Glomerular endothelial cell (primary cell): Measurements from ENCODE around the gene F2RL1. TPM values are rescaled to one million over a fixed set of nuclear protein-coding genes. Genes with fewer than 3 reads are reported as not detected.
"Not testable (repeated sequence)": the region's sequence is repeated elsewhere in the genome, so short reads cannot be mapped to it uniquely, and the experiment has no call there.

Source experiments
- DNase-seq: peaks from one replicate; pipeline ENCODE4 v3.0.0-alpha.2; 2011; ENCODE audit warnings: low read depth, low spot score; ENCODE audit errors: extremely low read depth
- total RNA-seq: library from RNA; depleted of rRNA; stranded (reverse); fragments of >200 nt; gene quantifications from 2 replicates; pipeline ENCODE4 v1.2.3, GENCODE V29; 2015

The F2RL1 gene
- total RNA-seq: 47.6 and 81.4 TPM in 2 replicates

DNA sequence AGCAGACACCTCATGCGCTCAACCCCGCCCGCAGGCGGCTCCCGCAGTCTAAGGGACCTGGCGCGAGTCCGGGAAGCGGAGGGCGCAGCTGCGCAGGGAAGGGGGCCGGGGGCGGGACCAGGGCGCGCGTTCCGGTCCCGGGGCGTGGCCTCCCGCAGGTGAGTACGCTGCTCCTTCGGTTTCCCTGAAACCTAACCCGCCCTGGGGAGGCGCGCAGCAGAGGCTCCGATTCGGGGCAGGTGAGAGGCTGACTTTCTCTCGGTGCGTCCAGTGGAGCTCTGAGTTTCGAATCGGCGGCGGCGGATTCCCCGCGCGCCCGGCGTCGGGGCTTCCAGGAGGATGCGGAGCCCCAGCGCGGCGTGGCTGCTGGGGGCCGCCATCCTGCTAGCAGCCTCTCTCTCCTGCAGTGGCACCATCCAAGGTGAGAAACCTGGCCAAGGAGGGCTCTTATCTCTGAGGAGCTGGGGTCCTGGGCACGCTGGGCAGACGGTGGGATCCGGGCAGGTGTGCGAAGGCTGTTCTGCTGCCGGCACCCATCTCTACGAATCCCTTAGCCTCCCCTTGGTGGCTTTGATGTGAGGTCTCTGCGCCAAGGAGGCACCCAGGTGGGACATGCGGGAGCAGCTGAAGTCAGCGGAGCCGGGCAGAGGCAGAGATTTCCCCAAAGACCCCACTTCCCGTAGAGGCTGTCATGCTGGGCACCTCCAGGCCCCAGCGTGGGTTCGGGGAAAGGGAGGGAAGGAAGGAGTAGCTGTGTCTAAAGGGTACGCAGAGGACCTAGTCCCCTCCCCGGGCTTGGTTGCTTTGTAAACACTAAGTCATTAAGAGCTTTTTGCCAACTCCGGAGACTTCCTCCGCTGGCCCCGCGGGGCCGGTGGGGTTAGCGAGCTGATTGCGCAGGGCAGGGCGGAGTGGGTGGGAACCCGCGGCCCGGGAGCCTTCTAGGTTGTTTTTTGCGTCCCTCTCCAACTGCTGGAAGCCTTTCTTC, at the start of gene F2RL1:
Gene F2RL1, plus strand, starts transcription at position 187 of the 988 bp plus-strand sequence. Its CDS starts 153 bp downstream, at position 340.
- DNase-seq: no peak

- DNase-seq: not testable (repeated sequence)
Measured at GRCh38 chr5:76771041-76771440, 47.8 kb upstream of the F2RL1 start.

- DNase-seq: no peak
Measured at GRCh38 chr5:76771705-76772405, 47.0 kb upstream of the F2RL1 start.

DNA sequence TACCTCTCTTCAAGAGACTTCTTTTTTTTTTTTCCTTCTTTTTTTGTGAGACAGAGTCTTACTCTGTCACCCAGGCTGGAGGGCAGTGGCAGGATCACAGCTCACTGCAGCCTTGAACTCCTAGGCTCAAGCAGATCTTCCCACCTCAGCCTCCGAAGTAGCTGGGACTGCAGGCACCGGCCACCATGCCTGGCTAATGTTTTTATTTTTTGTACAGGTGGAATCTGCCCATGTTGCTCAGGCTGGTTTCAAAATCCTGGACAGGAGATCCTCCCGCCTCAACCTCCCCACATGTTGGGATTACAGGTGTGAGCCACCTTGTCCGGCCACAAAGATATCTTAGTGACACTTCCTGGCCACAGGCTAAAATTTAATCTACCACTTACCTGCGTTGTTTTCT, 42.9 kb upstream of the F2RL1 start:
- no peak for DNase-seq

- DNase-seq: no peak
Measured at GRCh38 chr5:76776391-76776790, 42.4 kb upstream of the F2RL1 start.

DNA sequence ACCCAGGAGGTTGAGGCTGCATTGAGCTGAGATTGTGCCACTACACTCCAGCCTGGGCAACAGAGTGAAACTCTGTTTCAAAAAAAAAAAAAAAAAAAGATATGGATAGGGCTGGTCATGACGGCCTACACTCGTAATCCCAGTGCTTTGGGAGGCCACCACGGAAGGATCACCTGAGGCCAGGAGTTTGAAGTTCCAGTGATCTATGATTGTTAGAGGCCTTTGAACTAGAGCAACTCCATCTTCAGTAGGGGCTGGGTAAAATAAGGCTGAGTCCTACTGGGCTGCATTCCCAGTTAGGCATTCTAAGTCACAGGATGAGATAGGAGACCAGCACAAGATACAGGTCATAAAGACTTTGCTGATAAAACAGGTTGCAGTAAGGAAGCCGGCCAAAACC, 38.2 kb upstream of the F2RL1 start:
- not testable (repeated sequence) for DNase-seq

DNA sequence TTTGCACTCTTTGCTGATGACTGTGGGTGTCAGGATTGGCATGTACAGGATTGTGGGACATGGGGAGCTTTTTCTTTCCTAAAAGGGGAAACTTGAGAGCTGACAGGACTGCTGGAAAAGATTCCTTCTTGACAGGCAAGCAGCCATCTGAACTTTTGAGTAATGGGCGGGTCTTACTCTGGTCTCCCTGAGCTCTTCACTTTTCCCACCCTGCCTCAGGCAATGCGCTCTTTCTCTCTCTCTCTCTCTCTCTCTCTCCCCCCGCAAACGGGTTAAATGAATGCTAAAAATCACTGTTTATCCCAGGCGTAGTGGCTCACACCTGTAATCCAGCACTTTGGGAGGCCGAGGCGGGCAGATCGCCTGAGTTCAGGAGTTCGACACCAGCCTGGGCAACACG, 37.1 kb upstream of the F2RL1 start:
- no peak for DNase-seq

DNA sequence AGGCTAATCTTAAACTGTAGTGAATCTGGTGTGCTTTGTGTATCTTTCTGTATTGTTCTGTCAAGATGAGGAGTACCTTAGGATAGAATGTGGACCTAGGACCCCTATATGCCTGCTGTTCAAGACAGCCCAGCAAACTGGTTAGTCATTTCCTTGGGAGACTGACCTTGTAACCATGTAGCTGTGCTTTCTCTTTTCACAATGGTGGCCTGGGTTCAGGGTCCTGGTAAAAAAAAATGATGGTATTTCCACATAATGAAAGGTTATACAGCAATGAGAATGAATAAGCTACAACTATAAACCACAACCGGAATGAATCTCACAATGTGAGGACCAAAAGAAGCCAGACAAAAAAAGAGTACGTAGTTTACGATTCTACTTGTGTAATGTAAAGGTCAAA, 36.4 kb upstream of the F2RL1 start:
- no peak for DNase-seq

GRCh38 chr5:76787237-76787636, 31.6 kb upstream of the F2RL1 start:
- DNase-seq: no peak

DNA sequence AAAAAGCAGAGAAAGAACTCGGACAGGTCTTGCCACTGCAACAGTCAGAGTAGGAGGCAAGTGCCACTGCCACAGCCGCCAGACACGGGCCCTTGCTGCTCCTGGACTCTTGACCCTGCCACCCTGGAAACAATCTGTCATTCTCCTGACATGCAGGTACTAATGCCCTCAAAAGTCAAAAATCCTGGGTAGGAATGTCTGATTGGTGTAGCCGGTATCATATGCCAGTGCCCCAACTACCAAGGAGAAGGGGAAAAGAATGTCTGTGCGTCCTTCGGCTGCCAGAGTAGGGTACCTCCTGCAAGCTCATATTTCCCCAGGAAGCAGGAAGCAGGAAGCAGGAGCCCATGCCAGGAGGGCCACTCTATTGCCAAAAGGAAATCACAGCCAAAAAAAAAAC, 30.5 kb upstream of the F2RL1 start:
- DNase-seq: no peak

- not testable (repeated sequence) for DNase-seq
Measured at GRCh38 chr5:76789275-76789674, 29.6 kb upstream of the F2RL1 start.

- no peak for DNase-seq
Measured at GRCh38 chr5:76789991-76790581, 28.7 kb upstream of the F2RL1 start.

DNA sequence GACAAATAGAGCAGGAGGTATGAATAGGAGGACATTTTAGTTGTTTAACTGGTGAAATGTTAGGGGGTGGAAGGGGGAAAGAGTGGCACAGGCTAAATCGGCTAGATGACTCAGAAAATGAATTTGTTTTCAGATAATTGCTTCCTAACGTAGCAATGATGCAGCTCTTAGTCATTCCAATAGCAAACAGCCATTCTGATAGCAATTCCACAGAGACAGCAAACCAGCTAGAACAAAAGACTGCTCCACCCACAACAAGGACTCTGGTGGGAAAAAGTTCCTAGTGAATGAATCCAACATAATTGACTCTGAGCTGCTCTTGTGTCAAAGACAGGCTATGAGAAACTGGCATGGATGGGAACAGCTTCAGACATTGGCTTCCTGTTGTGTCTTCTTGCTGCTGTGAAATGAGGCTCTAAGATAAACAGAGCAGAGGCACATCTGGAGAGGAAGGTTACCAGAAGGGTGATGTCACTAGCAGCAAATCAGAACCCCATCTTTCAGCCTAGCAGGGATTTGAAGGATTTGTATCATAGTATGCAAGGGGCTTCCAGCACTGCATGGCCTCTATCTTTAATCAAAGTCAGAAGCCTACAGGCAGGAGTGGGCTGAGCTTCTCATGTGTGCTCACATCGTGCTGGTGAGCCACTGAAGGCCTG, 28.1 kb upstream of the F2RL1 start:
- peak; percentile 97 for DNase-seq

DNA sequence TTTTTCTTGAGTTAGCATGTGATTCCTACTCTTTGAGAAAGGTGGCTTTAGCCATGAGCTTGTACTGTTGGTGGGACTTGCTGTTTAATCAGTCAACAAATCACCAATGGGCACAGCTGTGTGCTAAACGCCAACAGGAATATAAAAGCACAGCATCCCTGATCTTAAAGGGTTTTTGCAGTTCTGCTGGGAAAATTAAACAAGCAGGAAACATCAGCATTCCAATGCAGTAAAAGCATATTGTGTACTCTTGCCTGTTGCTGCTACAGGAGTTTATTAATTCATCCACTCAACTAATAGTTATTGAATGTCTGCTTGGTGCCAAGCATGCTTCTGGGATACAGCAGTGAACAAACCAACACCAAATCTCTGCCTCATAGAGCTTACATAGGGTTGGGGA, 27.4 kb upstream of the F2RL1 start:
- DNase-seq: no peak

- DNase-seq: no peak
Measured at GRCh38 chr5:76794871-76795270, 24.0 kb upstream of the F2RL1 start.

- no peak for DNase-seq
Measured at GRCh38 chr5:76799588-76799987, 19.2 kb upstream of the F2RL1 start.

DNA sequence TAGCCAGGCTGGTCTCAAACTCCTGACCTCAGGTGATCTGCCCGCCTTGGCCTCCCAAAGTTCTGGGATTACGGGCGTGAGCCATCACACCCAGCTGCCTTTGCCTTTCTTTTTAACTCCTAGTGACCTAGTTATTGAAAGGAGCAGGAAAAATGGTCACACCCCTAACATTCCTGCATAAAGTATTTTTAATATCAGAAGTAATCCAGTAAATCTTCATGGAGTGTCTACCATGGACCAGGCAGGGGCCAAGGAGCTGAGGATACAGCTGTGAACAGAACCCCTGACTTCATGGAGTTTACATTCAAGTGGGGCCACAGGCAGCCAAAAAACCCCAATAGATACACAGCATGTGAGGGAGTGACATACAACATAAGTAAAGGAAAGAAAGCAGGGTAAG, 18.3 kb upstream of the F2RL1 start:
- DNase-seq: no peak

DNA sequence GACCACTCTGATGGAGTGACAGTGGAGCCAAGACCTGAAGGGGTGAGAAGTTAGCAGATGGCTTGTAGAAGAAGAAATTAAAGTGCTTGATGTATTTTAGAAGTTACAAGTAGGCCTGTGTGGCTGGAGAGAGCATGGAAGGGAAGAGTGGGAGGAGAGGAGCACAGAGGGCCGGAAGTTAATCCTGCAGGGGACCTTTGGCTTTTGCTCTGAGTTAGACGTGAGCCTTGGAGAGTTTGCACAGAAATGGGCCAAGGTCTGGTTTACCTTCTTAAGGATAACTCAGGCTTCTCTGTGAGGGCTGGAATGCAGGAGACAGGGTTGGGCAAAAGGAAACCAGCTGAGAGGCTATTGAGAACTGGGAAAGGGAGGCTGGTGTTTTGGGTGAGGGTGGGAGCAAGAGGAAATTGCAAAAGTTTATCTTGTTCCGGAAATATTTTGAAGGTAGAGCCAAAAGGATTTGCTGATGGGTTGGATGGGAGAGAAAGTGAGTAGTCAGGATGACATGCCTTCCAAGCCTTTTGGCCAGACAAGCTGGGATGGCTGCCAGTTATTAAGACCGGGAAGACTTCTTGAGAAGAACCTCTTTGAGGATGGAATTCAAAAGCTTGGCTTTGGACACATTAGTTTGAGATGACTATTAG, 17.5 kb upstream of the F2RL1 start:
- no peak for DNase-seq

GRCh38 chr5:76801803-76802195, 17.0 kb upstream of the F2RL1 start:
- no peak for DNase-seq

DNA sequence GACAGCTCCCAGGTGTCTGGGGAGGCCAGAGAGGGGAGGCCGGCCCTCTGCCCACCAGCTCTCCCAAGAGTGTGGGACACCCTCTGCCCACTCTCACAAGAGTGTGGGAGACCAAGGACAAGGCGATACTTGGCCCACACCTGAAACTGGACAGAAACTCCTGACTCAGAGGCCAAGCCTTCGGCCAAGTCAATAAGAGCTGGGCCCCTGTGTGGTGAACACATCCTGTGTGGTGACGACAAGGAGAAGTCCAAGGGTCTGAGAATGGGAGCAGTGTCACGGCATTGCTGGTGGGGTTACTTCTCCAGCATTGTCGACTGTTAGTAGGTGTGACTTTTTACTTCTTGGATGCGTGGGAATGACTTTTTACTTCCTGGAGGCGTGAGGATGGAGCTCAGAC, 14.6 kb upstream of the F2RL1 start:
- DNase-seq: no peak
